ENCODE data around the gene STMN3.

DNA sequence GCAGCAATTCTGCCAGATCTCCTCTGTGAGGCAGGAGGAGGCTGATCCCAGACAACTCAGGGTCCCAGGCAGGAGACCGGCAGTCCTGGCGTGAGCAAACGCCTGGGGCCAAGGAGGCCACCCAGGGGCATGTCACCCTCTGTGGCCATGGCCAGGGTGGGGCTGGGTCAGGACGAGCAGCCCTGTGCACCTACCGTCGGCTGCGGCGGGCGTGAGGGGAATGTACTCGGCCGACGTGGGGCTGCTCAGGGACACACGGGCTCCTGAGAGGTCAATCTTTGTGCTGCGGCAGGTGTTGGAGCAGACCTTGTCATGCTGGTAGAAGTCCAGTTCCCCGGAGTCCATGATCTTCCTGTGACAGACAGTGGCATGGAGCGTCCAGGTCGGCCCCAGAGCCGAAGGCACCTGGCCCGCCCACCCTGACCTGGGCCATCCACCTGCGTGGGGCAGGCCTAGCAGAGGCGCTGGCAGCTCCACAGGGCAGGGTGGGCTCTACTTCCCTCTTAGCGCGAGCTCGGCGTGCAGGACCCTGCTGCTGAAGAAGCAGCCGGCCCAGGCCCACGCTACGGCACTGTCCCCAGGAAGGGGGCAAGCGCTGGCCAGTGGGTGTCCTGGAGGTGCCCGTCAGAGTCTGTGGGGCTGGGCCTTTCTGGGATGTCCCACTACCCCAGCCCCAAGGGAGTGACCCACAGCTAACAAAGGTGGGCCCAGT, 57.7 kb downstream of the STMN3 start:
- TF ChIP-seq, protein P1, sequence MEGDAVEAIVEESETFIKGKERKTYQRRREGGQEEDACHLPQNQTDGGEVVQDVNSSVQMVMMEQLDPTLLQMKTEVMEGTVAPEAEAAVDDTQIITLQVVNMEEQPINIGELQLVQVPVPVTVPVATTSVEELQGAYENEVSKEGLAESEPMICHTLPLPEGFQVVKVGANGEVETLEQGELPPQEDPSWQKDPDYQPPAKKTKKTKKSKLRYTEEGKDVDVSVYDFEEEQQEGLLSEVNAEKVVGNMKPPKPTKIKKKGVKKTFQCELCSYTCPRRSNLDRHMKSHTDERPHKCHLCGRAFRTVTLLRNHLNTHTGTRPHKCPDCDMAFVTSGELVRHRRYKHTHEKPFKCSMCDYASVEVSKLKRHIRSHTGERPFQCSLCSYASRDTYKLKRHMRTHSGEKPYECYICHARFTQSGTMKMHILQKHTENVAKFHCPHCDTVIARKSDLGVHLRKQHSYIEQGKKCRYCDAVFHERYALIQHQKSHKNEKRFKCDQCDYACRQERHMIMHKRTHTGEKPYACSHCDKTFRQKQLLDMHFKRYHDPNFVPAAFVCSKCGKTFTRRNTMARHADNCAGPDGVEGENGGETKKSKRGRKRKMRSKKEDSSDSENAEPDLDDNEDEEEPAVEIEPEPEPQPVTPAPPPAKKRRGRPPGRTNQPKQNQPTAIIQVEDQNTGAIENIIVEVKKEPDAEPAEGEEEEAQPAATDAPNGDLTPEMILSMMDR (IDR thresholded peaks at IDR 0.05): no peak
- no peak for TF ChIP-seq POLR2AphosphoS5 (IDR thresholded peaks at IDR 0.05)

Measured in breast epithelium (tissue), 3 donors.